GM13976 (cell line): Measurements from ENCODE around the gene LRRC70.

Experiments used
- DNase-seq: peaks from one replicate; pipeline ENCODE4 v3.0.0; 2012; ENCODE audit warnings: low spot score
- in situ Hi-C: fragments of 300-500 bp; cut with MboI; formaldehyde crosslinking; loops from one replicate; pipeline ENCODE4 v1.12.0; 2022; ENCODE audit warnings: low sequenced_read_pairs, mixed read lengths, inconsistent platforms; ENCODE audit not compliant: unreplicated experiment
- TF ChIP-seq, protein P1 (sequence below): IDR thresholded peaks from 2 replicates; pipeline ENCODE4 v1.5.1; 2012; ENCODE audit warnings: borderline replicate concordance, mild to moderate bottlenecking; ENCODE audit not compliant: insufficient read depth; ENCODE audit errors: extremely low read depth, missing control alignments, control extremely low read depth

The LRRC70 gene, protein sequence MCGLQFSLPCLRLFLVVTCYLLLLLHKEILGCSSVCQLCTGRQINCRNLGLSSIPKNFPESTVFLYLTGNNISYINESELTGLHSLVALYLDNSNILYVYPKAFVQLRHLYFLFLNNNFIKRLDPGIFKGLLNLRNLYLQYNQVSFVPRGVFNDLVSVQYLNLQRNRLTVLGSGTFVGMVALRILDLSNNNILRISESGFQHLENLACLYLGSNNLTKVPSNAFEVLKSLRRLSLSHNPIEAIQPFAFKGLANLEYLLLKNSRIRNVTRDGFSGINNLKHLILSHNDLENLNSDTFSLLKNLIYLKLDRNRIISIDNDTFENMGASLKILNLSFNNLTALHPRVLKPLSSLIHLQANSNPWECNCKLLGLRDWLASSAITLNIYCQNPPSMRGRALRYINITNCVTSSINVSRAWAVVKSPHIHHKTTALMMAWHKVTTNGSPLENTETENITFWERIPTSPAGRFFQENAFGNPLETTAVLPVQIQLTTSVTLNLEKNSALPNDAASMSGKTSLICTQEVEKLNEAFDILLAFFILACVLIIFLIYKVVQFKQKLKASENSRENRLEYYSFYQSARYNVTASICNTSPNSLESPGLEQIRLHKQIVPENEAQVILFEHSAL

DNA sequence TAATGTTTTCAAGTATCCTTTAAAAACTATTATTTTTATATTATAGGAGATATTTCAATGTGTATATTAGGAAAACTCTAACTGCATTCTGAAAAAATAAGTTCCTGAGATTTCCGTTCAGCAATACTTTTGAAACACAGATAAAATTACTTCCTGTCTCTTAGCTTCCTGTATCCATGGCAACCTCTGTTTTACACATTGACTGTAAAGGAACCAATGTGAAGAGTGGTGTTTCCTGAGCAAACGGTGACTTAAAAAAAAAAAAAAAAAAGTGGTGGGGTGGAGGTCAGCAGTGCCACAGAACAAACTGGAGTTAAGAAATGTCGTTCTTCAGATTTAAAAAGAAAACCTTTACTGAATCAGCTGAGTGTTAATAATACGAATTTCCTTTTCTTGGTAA, at the start of gene LRRC70:
Gene LRRC70, plus strand, starts transcription at position 280 of the 400 bp plus-strand sequence. CDS start 620 bp downstream, outside the sequence.
- DNase-seq: no peak
- in situ Hi-C loops: loop anchor here (25.0 kb wide), 1 partner anchor 366 kb away; no protein-coding TSS in a partner anchor
- TF ChIP-seq, protein P1, sequence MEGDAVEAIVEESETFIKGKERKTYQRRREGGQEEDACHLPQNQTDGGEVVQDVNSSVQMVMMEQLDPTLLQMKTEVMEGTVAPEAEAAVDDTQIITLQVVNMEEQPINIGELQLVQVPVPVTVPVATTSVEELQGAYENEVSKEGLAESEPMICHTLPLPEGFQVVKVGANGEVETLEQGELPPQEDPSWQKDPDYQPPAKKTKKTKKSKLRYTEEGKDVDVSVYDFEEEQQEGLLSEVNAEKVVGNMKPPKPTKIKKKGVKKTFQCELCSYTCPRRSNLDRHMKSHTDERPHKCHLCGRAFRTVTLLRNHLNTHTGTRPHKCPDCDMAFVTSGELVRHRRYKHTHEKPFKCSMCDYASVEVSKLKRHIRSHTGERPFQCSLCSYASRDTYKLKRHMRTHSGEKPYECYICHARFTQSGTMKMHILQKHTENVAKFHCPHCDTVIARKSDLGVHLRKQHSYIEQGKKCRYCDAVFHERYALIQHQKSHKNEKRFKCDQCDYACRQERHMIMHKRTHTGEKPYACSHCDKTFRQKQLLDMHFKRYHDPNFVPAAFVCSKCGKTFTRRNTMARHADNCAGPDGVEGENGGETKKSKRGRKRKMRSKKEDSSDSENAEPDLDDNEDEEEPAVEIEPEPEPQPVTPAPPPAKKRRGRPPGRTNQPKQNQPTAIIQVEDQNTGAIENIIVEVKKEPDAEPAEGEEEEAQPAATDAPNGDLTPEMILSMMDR: no peak

DNA sequence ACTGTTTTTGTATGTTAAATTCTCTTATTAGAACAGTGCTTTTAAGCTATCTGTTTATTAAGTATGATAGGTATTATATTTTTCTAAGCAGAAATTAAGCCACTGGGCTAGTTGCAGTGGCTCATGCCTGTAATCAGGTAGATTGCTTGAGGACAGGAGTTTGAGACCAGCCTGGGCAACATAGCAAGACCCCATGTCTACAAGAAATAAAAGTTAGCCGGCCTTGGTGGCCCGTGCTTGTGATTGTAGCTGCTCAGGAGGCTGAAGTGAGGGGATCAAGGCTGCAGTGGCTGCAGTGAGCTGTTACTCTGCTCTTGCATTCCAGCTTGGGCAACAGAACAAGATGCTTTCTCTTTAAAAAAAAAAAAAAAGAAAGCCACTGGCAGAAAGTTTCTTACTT, 45.0 kb upstream of the LRRC70 start:
- in situ Hi-C loops: no loop called here
- TF ChIP-seq, protein P1: no peak
- no peak for DNase-seq

DNA sequence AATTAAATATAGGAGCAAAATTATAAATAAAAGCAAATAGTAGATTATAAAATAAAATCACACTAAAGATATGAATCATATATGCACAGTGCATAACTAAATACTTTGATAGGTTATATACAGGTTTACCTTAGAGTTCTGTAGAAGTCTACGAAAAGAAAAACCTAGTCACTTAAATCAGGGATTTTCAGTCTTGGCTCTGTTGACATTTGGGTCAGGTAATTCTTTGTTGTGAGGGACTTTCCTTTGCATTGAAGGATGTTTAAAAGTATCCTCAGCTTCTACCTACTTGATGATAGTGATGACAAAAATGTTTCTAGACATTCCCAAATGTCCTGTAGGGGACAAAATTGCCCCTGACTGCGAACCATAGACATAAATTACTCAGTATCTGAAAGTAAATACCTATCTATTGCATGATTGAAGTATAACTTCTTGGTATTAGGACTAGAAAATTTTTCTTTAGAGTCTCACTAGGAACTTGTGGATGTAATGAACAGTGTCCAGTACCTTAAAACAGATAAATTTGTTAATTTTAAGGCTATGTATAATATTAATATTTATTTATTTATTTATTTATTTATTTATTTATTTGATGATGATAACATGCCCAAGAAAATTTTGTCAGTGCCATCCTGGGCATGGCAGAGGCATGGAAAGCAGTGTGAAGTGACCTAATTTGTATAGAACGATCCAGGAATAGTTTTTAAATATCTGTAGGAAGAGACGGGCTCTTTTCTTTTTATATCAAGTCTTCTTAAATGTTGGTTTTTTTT, 44.0 kb upstream of the LRRC70 start:
- in situ Hi-C loops: no loop called here
- DNase-seq: no peak
- TF ChIP-seq, protein P1: no peak

DNA sequence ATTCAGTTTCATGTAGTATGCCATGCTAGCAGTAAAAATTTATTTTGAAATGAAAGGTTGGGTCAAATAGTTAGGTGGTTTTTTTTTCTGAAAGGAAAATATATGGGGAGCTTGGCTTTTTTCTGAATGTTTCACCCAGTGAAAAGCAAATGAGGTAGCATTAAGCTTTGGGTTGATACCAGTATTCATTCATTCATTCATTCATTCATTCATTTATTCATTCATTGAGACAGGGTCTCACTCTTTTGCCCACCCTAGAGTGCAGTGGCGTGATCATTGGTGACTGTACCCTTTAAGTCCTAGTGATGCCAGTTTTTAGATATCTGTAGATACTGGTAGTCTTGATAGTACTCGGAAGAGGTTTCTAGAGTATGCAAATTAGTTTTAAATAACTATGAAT, 42.4 kb upstream of the LRRC70 start:
- TF ChIP-seq, protein P1: no peak
- no peak for DNase-seq
- in situ Hi-C loops: no loop called here

DNA sequence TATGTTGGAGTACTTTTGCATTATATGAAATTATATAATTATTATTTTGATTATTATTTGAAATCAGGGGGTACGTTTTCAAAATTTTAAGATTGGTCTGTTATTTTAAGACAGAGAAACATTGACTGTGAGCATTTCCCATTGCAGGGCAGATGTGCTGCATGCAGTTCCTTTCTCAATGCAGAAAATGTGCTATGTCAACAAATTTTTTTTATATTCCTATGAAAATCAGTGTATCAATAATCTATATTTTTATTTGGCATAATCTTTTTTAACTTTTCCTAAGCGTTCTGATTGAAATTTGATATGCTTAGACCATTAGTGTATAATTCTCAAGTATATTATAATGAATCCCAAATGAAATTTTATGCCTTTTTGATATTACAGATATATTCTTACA, 41.8 kb upstream of the LRRC70 start:
- in situ Hi-C loops: no loop called here
- TF ChIP-seq, protein P1: no peak
- DNase-seq: no peak

DNA sequence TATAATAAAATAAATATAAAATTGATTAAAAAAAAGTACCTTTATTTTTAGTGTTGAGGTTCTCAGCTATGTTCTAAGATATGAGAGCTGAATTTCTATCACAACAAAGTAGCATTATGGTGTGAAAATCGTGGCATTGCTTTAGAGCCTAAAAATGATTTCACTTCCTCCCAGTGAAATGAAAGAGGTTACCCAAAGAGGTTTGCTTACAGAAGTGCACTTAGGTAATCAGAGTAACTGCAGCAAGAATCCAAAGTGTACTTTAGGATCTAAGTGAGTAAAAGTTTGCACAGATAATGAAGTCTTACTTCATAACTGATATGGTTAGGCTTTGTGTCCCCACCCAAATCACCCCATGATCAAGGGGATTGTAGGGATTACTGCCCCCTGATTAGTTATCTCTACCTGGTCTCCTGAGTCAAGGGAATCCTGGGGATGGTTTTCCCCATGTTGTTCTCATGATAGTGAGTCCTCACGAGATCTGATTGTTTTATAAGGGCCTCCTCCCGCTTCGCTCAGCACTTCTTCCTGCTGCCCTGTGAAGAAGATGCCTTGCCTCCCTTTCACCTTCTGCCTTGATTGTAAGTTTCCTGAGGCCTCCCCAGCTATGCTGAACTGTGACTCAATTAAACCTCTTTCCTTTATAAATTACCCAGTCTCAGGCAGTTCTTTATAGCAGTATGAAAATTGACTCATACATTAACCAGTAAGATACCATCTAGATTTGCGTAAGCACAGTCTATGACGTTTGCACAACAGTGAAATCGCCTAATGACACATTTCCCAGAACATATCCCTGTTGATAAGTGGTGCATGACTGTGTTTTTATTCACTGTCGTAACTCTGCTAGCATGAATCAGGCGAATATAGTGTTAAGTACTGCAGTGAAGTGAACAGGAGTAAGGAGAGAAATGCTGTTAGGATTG, 40.3 kb upstream of the LRRC70 start:
- in situ Hi-C loops: no loop called here
- no peak for DNase-seq
- TF ChIP-seq, protein P1: no peak
